ENCODE results near the gene GALNT5.
"Not testable (repeated sequence)": the region's sequence is repeated elsewhere in the genome, so short reads cannot be mapped to it uniquely, and the experiment has no call there.

GALNT5 gene, protein sequence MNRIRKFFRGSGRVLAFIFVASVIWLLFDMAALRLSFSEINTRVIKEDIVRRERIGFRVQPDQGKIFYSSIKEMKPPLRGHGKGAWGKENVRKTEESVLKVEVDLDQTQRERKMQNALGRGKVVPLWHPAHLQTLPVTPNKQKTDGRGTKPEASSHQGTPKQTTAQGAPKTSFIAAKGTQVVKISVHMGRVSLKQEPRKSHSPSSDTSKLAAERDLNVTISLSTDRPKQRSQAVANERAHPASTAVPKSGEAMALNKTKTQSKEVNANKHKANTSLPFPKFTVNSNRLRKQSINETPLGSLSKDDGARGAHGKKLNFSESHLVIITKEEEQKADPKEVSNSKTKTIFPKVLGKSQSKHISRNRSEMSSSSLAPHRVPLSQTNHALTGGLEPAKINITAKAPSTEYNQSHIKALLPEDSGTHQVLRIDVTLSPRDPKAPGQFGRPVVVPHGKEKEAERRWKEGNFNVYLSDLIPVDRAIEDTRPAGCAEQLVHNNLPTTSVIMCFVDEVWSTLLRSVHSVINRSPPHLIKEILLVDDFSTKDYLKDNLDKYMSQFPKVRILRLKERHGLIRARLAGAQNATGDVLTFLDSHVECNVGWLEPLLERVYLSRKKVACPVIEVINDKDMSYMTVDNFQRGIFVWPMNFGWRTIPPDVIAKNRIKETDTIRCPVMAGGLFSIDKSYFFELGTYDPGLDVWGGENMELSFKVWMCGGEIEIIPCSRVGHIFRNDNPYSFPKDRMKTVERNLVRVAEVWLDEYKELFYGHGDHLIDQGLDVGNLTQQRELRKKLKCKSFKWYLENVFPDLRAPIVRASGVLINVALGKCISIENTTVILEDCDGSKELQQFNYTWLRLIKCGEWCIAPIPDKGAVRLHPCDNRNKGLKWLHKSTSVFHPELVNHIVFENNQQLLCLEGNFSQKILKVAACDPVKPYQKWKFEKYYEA

DNA sequence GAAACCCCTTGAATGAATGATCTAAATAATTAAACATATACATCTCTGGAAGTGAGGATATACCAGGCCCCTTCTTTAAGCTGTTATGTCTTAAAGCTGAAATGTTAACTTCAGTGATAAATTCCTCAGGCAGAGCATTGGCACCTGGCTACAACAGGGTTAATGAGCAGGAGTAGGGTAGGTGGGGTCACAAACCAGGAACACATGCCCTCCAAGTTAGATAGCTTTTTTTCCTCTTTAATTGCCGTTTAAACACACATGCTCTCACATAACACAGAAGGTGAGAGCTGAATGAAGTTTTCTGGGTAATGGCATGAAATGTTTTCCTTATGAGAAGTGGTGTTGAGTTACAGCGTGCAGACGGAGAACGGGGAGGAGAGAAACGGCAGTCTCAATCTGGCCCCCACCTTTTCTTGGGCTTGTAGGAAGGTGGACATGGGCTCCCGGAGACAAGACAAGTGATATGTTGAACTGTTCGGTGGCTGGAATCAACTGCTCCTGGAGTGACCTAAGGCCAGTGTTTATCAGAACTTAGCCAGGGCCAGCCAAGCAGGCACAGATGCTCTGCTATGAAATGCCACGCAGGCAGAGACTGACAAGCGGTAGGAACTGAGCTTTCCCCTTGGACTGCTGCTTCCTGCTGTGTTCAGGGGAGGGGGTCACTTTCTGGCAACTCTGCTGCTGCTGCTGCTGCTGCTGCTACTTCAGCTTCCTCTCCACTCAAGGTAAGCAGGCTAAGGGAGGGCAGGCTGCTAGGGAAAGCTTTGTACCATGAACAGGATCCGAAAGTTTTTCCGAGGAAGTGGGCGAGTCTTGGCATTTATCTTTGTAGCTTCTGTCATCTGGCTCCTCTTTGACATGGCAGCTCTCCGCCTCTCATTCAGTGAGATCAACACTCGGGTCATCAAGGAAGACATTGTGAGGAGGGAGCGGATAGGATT is at the start of gene GALNT5:
GALNT5 (plus strand) TSS at position 394 of the 941 bp plus-strand sequence; CDS start at position 772, 378 bp downstream.
- DNase-seq (ENCODE audit: low spot score in 2 of 2) (no peak), ATAC-seq (ENCODE audit: low read depth) (no peak)
- Mint-ChIP-seq H3K4me3 (no peak within 1 kb of the TSS), H3K4me1 (peaks cover 6% of the 10 kb centered on the region), H3K36me3 (no peaks in the 10 kb centered on the region), H3K27me3 (no peaks in the 10 kb centered on the region), H3K27ac (no peak within 1 kb of the TSS), H3K9me3 (no peaks in the 10 kb centered on the region)

DNA sequence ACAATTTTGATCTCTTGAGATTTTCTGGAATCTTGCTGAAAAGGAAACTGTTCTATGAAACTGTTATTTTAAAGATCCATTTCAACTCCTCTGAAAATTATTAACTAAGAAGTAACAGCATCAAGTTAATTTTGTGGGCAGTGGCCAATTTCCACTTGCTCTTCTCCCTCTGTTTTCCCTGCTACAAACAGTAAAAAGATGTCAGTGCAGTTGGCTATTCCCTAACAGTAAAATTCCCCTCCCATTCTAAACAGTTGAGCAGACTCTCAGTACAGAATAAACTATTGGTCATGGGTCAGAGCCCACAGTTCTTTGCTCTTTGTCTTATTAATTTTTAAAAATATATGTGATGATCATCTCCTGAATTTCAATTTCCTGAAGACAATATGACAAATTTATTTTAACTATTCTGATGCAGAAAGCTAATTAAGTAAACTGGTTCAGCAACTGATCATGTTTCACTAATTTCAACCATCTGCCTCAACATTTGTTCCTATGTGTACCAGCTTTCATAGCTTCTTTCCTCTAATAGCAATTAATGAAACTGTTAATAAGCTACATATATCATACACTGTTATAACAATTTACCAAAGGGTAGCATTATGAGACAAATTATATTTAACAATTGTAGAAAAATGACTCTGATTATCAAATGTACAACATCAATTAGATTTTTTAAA is 41.1 kb upstream of the GALNT5 start:
- H3K4me3 Mint-ChIP-seq = no peak overlapping the region
- ATAC-seq (ENCODE audit: low read depth) = no peak

GRCh38 chr2:157217409-157217808 is 40.1 kb upstream of the GALNT5 start:
- Mint-ChIP-seq H3K9me3 (no peaks in the 10 kb centered on the region), H3K4me1 (no peaks in the 10 kb centered on the region), H3K27ac (no peak overlapping the region), H3K27me3 (peaks cover 4% of the 10 kb centered on the region), H3K4me3 (no peak overlapping the region), H3K36me3 (no peaks in the 10 kb centered on the region)
- ATAC-seq (ENCODE audit: low read depth) (no peak), DNase-seq (ENCODE audit: low spot score in 2 of 2) (no peak)

More for the DNA sequence above, 41.1 kb upstream of the GALNT5 start:
- H3K27ac Mint-ChIP-seq = no peak overlapping the region
- no peaks in the 10 kb centered on the region for H3K36me3 Mint-ChIP-seq
- H3K4me1 Mint-ChIP-seq = no peaks in the 10 kb centered on the region
- H3K27me3 Mint-ChIP-seq = peaks cover 4% of the 10 kb centered on the region
- no peaks in the 10 kb centered on the region for H3K9me3 Mint-ChIP-seq
- DNase-seq (ENCODE audit: low spot score in 2 of 2) = no peak

DNA sequence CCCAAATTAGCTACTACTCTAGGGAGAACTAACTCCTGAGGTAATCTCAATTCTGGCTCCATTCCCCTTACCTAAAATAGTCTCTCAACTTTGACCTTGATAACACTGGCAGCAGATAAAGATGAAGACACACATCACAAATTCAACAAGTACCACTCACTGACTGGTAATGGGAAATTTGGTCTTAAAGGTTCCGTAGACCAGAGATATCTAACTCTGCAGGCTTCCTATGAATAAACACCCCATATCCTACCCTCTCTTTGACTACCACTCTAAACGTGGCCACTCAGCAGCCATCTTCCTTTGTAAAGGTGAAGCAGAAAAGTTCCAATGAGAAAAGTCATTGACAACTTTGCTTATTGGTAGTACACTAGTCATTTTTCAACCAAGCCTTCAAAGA is 38.6 kb upstream of the GALNT5 start:
- Mint-ChIP-seq H3K36me3 (no peaks in the 10 kb centered on the region), H3K9me3 (no peaks in the 10 kb centered on the region), H3K4me3 (no peak overlapping the region), H3K27me3 (peaks cover 2% of the 10 kb centered on the region), H3K4me1 (no peaks in the 10 kb centered on the region), H3K27ac (no peak overlapping the region)
- DNase-seq (ENCODE audit: low spot score in 2 of 2) = no peak
- no peak for ATAC-seq (ENCODE audit: low read depth)

DNA sequence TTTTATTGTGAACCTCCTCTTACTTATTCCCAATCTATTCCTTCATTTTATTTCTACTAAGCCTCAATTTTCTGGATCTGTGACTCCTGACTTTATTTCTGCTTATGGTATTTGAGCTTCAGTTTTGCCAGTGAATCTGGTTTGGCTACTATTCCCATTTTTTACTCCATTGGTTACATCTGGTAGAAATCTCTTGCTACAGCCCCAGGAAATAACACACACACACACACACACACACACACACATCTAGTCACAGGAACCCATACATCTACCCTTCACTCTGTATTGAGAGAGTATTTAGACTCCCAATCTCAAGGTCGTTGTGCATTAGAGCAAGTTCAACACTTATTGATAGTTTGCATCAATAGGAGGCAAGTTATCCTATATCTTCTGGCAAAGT is 37.0 kb upstream of the GALNT5 start:
- Mint-ChIP-seq H3K36me3 (no peaks in the 10 kb centered on the region), H3K27me3 (peaks cover 2% of the 10 kb centered on the region), H3K4me1 (no peaks in the 10 kb centered on the region), H3K9me3 (no peaks in the 10 kb centered on the region), H3K4me3 (no peak overlapping the region), H3K27ac (no peak overlapping the region)
- ATAC-seq (ENCODE audit: low read depth) = no peak
- no peak for DNase-seq (ENCODE audit: low spot score in 2 of 2)

GRCh38 chr2:157221394-157221988 is 36.0 kb upstream of the GALNT5 start:
- Mint-ChIP-seq H3K36me3 (no peaks in the 10 kb centered on the region), H3K27ac (no peak overlapping the region), H3K4me1 (no peaks in the 10 kb centered on the region), H3K27me3 (peaks cover 2% of the 10 kb centered on the region), H3K4me3 (no peak overlapping the region), H3K9me3 (no peaks in the 10 kb centered on the region)
- ATAC-seq (ENCODE audit: low read depth) (no peak), DNase-seq (ENCODE audit: low spot score in 2 of 2) (no peak)

GRCh38 chr2:157223624-157224205 is 33.8 kb upstream of the GALNT5 start:
- no peak overlapping the region for H3K27ac Mint-ChIP-seq
- DNase-seq (ENCODE audit: low spot score in 2 of 2) = no peak
- H3K27me3 Mint-ChIP-seq = peaks cover 2% of the 10 kb centered on the region
- no peak for ATAC-seq (ENCODE audit: low read depth)
- H3K4me3 Mint-ChIP-seq = no peak overlapping the region
- H3K36me3 Mint-ChIP-seq = no peaks in the 10 kb centered on the region
- H3K4me1 Mint-ChIP-seq = no peaks in the 10 kb centered on the region
- H3K9me3 Mint-ChIP-seq = peaks cover 5% of the 10 kb centered on the region

DNA sequence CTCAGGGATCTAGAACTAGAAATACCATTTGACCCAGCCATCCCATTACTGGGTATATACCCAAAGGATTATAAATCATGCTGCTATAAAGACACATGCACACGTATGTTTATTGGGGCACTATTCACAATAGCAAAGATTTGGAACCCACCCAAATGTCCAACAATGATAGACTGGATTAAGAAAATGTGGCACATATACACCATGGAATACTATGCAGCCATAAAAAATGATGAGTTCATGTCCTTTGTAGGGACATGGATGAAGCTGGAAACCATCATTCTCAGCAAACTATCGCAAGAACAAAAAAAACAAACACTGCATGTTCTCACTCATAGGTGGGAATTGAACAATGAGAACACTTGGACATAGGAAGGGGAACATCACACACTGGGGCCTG is 33.1 kb upstream of the GALNT5 start:
- not testable (repeated sequence) for H3K4me1 Mint-ChIP-seq; H3K9me3 Mint-ChIP-seq; DNase-seq (ENCODE audit: low spot score in 2 of 2); H3K27ac Mint-ChIP-seq; H3K4me3 Mint-ChIP-seq; ATAC-seq (ENCODE audit: low read depth); H3K36me3 Mint-ChIP-seq; H3K27me3 Mint-ChIP-seq

DNA sequence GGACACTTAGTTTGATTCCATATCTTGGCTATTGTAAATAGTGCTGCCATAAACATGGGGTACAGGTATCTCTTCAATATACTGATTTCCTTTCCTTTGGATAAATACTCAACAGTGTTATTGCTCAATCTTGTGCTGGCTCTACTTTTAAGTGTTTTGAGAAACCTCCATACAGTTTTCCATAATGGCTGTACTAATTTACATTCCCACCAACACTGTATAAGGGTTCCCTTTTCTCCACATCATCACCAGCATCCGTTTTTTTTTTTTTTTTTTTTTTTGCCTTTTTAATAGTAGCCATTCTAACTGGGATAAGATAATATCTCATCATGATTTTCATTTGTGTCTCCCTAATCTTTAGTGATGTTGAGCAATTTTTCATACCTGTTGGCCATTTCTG is 29.9 kb upstream of the GALNT5 start:
- Mint-ChIP-seq H3K27ac (no peak overlapping the region), H3K27me3 (peaks cover 3% of the 10 kb centered on the region), H3K4me3 (no peak overlapping the region), H3K9me3 (peaks cover 5% of the 10 kb centered on the region), H3K4me1 (no peaks in the 10 kb centered on the region), H3K36me3 (no peaks in the 10 kb centered on the region)
- DNase-seq (ENCODE audit: low spot score in 2 of 2) (no peak), ATAC-seq (ENCODE audit: low read depth) (no peak)

- Mint-ChIP-seq H3K27ac (no peak overlapping the region), H3K27me3 (peaks cover 6% of the 10 kb centered on the region), H3K9me3 (peaks cover 8% of the 10 kb centered on the region), H3K4me3 (no peak overlapping the region), H3K36me3 (no peaks in the 10 kb centered on the region), H3K4me1 (no peaks in the 10 kb centered on the region)
- DNase-seq (ENCODE audit: low spot score in 2 of 2) (no peak), ATAC-seq (ENCODE audit: low read depth) (no peak)
These were observed 28.6 kb upstream of the GALNT5 start for GRCh38 chr2:157228946-157229345.

- H3K4me3 Mint-ChIP-seq = no peak overlapping the region
These were observed 27.9 kb upstream of the GALNT5 start for GRCh38 chr2:157229572-157229971.

GRCh38 chr2:157231476-157231875 is 26.0 kb upstream of the GALNT5 start:
- H3K36me3 Mint-ChIP-seq = no peaks in the 10 kb centered on the region
- ATAC-seq (ENCODE audit: low read depth) = no peak

More at GRCh38 chr2:157229572-157229971, 27.9 kb upstream of the GALNT5 start:
- Mint-ChIP-seq H3K9me3 (peaks cover 8% of the 10 kb centered on the region), H3K36me3 (no peaks in the 10 kb centered on the region), H3K27ac (no peak overlapping the region), H3K4me1 (no peaks in the 10 kb centered on the region), H3K27me3 (peaks cover 6% of the 10 kb centered on the region)
- DNase-seq (ENCODE audit: low spot score in 2 of 2) (no peak), ATAC-seq (ENCODE audit: low read depth) (no peak)

More at GRCh38 chr2:157231476-157231875, 26.0 kb upstream of the GALNT5 start:
- no peak for DNase-seq (ENCODE audit: low spot score in 2 of 2)
- peaks cover 8% of the 10 kb centered on the region for H3K9me3 Mint-ChIP-seq
- H3K27ac Mint-ChIP-seq = no peak overlapping the region
- H3K4me3 Mint-ChIP-seq = no peak overlapping the region
- H3K27me3 Mint-ChIP-seq = peaks cover 6% of the 10 kb centered on the region
- no peaks in the 10 kb centered on the region for H3K4me1 Mint-ChIP-seq
